Fibroblast of lung (primary cell): ENCODE measurements around the gene SPATC1L. TPM values are rescaled to one million over a fixed set of nuclear protein-coding genes. Genes with fewer than 3 reads are reported as not detected.

Source experiments
- DNase-seq, 2 donors: peaks; one replicate each; pipeline versions ENCODE4 v3.0.0 to v3.0.0-alpha.2; 2010; ENCODE audit warnings: low read depth in 2 of 2
- H2AFZ ChIP-seq: 2 replicates; pipeline ENCODE4 v1.5.1; 2012; ENCODE audit warnings: low read length, control low read depth, inconsistent platforms
- H3K27ac ChIP-seq: 2 replicates; pipeline ENCODE4 v1.5.1; 2011; ENCODE audit warnings: low read length, control low read depth; ENCODE audit not compliant: insufficient read depth
- H3K27me3 ChIP-seq: 2 replicates; pipeline ENCODE4 v1.5.1; 2011; ENCODE audit warnings: mild to moderate bottlenecking, low read length; ENCODE audit not compliant: control insufficient read depth, insufficient read depth
- H3K36me3 ChIP-seq: 2 replicates; pipeline ENCODE4 v1.5.1; 2011; ENCODE audit warnings: low read length; ENCODE audit not compliant: control insufficient read depth, insufficient read depth
- H3K4me1 ChIP-seq: 2 replicates; pipeline ENCODE4 v1.5.1; 2011; ENCODE audit warnings: low read length; ENCODE audit not compliant: control insufficient read depth, insufficient read depth; ENCODE audit errors: extremely low read depth
- H3K4me2 ChIP-seq: 2 replicates; pipeline ENCODE4 v1.5.1; 2011; ENCODE audit warnings: low read length, control low read depth; ENCODE audit not compliant: insufficient read depth; ENCODE audit errors: extremely low read depth
- H3K4me3 ChIP-seq, 4 experiments: fragments of 200-600 bp in 1 of 4; sonication (generic) in 1 of 4; replicated peaks in 1 of 4; 2 replicates each; pipeline ENCODE4 v1.5.1; 2011 to 2016; ENCODE audit warnings: low read length in 4 of 4, low read depth in 3 of 4, mild to moderate bottlenecking in 3 of 4, control low read depth in 2 of 4, inconsistent platforms in 1 of 4, mixed read lengths in 1 of 4; ENCODE audit not compliant: insufficient read depth in 1 of 4; ENCODE audit errors: control extremely low read depth in 1 of 4
- H3K79me2 ChIP-seq: 2 replicates; pipeline ENCODE4 v1.5.1; 2012; ENCODE audit warnings: mild to moderate bottlenecking, low read length, inconsistent platforms; ENCODE audit not compliant: control insufficient read depth, insufficient read depth
- H3K9ac ChIP-seq: 2 replicates; pipeline ENCODE4 v1.5.1; 2011; ENCODE audit warnings: mild to moderate bottlenecking, low read length, control low read depth; ENCODE audit not compliant: insufficient read depth
- H3K9me3 ChIP-seq: 2 replicates; pipeline ENCODE4 v1.5.1; 2012; ENCODE audit warnings: low read depth, low read length; ENCODE audit not compliant: control insufficient read depth, insufficient read depth
- H4K20me1 ChIP-seq: 2 replicates; pipeline ENCODE4 v1.5.1; 2011; ENCODE audit warnings: low read length; ENCODE audit not compliant: control insufficient read depth, insufficient read depth; ENCODE audit errors: extremely low read depth
- CTCF ChIP-seq, 2 donors: IDR thresholded peaks in 1 of 2; conservative IDR thresholded peaks in 1 of 2; 1 replicate in 1 of 2; 2 replicates in 1 of 2; pipeline ENCODE4 v1.5.1; 2011 to 2012; ENCODE audit warnings: low read length in 2 of 2, control low read depth in 1 of 2, inconsistent platforms in 1 of 2, low read depth in 1 of 2, mild to moderate bottlenecking in 1 of 2
- EZH2 ChIP-seq: IDR thresholded peaks from 2 replicates; pipeline ENCODE4 v1.5.1; 2012; ENCODE audit warnings: low read length, control low read depth, mild to moderate bottlenecking; ENCODE audit errors: missing control alignments
- polyA plus RNA-seq, 2 donors: library from polyadenylated mRNA; depleted of rRNA in 1 of 2; stranded (reverse) in 1 of 2; unstranded in 1 of 2; fragments of >200 nt; gene quantifications; 2 replicates each; pipeline ENCODE4 v1.2.1, GENCODE V29; 2011 to 2012; ENCODE audit warnings: missing spikeins in 1 of 2
- total RNA-seq: library from RNA; depleted of rRNA; stranded (reverse); fragments of >200 nt; gene quantifications from 2 replicates; pipeline ENCODE4 v1.2.1, GENCODE V29; 2014

SPATC1L gene
- total and polyA plus RNA-seq, 2 donors (not counting 1 experiment from before 2014, with no cell fraction given) = 2.9 to 9.6 TPM

- no peaks in the 10 kb centered on the region for H3K9me3 ChIP-seq
- H3K27ac ChIP-seq = no peak overlapping the region
- H2AFZ ChIP-seq = no peak overlapping the region
- H3K4me1 ChIP-seq = no peaks in the 10 kb centered on the region
- no peak overlapping the region for H3K4me2 ChIP-seq
- H3K27me3 ChIP-seq = no peaks in the 10 kb centered on the region
- H4K20me1 ChIP-seq = no peaks in the 10 kb centered on the region
- no peak overlapping the region for H3K9ac ChIP-seq
- H3K79me2 ChIP-seq = peaks cover 60% of the 10 kb centered on the region
- no peak overlapping the region for H3K4me3 ChIP-seq
- DNase-seq = no peak
- TF ChIP-seq CTCF (conservative IDR thresholded peaks at IDR 0.05 in 1 of 2, IDR thresholded peaks at IDR 0.05 in 1 of 2; ENCODE audit: low read depth in 1 of 2, low read length in 2 of 2) (no peak), EZH2 (no peak)
- H3K36me3 ChIP-seq = peaks cover 78% of the 10 kb centered on the region
These were observed 68.0 kb downstream of the SPATC1L start for GRCh38 chr21:46116189-46116775.

GRCh38 chr21:46115441-46116188, 68.6 kb downstream of the SPATC1L start:
- Histone ChIP-seq H3K27ac (no peak overlapping the region), H3K9ac (no peak overlapping the region), H4K20me1 (no peaks in the 10 kb centered on the region), H3K27me3 (no peaks in the 10 kb centered on the region), H2AFZ (no peak overlapping the region), H3K4me2 (no peak overlapping the region), H3K79me2 (peaks cover 64% of the 10 kb centered on the region), H3K9me3 (no peaks in the 10 kb centered on the region), H3K4me3 (no peak overlapping the region), H3K36me3 (peaks cover 77% of the 10 kb centered on the region), H3K4me1 (no peaks in the 10 kb centered on the region)
- TF ChIP-seq CTCF (conservative IDR thresholded peaks at IDR 0.05 in 1 of 2, IDR thresholded peaks at IDR 0.05 in 1 of 2; ENCODE audit: low read depth in 1 of 2, low read length in 2 of 2) (no peak), EZH2 (no peak)
- no peak for DNase-seq

- Histone ChIP-seq H3K36me3 (peaks cover 80% of the 10 kb centered on the region), H3K9me3 (no peaks in the 10 kb centered on the region), H3K27me3 (no peaks in the 10 kb centered on the region), H3K4me3 (no peak overlapping the region), H3K4me1 (peaks cover under 1% of the 10 kb centered on the region), H3K9ac (no peak overlapping the region), H3K27ac (no peak overlapping the region), H3K4me2 (no peak overlapping the region), H3K79me2 (peaks cover 69% of the 10 kb centered on the region), H2AFZ (no peak overlapping the region), H4K20me1 (no peaks in the 10 kb centered on the region)
- TF ChIP-seq EZH2 = no peak
- no peak for TF ChIP-seq CTCF (conservative IDR thresholded peaks at IDR 0.05 in 1 of 2, IDR thresholded peaks at IDR 0.05 in 1 of 2; ENCODE audit: low read depth in 1 of 2, low read length in 2 of 2)
- no peak for DNase-seq
These were observed 69.3 kb downstream of the SPATC1L start for GRCh38 chr21:46114963-46115362.
